ENCODE measurements around the gene FAM204A.

DNA sequence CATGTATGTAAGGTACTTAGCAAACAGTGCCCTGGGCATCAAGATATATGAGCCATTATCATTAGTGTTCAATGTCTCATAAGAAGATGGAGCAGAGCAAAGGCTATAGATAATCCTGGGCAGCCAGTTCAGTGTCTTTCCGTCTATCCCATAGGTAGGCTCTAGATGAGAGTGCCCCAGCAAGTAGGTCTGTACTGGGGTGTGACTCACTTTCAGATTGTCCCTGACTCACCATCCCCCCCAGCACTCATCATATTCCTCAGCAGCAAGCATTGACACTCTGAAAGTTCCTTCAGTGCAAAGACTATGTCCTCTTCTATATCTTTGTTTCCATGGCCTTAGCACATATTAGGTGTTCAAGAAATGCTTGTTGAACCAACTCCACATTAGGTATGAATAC is 20.0 kb upstream of the FAM204A start:
- no peak for TF ChIP-seq EZH2 (IDR thresholded peaks at IDR 0.05; ENCODE audit: borderline replicate concordance, low read length)
- TF ChIP-seq, protein P1, sequence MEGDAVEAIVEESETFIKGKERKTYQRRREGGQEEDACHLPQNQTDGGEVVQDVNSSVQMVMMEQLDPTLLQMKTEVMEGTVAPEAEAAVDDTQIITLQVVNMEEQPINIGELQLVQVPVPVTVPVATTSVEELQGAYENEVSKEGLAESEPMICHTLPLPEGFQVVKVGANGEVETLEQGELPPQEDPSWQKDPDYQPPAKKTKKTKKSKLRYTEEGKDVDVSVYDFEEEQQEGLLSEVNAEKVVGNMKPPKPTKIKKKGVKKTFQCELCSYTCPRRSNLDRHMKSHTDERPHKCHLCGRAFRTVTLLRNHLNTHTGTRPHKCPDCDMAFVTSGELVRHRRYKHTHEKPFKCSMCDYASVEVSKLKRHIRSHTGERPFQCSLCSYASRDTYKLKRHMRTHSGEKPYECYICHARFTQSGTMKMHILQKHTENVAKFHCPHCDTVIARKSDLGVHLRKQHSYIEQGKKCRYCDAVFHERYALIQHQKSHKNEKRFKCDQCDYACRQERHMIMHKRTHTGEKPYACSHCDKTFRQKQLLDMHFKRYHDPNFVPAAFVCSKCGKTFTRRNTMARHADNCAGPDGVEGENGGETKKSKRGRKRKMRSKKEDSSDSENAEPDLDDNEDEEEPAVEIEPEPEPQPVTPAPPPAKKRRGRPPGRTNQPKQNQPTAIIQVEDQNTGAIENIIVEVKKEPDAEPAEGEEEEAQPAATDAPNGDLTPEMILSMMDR (conservative IDR thresholded peaks at IDR 0.05 in 1 of 2, IDR thresholded peaks at IDR 0.05 in 1 of 2; ENCODE audit: extremely low read depth in 1 of 2, insufficient read depth in 1 of 2, low read depth in 1 of 2, low read length in 2 of 2), result no peak

Data from mammary epithelial cell (primary cell).